Astrocyte of the spinal cord (primary cell): Measurements from ENCODE around the gene GUCY2F.
A peak's percentile ranks its signal among the peaks of the same experiment; 100 is the strongest.

Experiments used
- DNase-seq: peaks from one replicate; pipeline ENCODE4 v3.0.0; 2011; ENCODE audit warnings: low read depth, low spot score
- H3K4me3 ChIP-seq: 2 replicates; pipeline ENCODE4 v1.5.1; 2011; ENCODE audit warnings: low read depth, mild to moderate bottlenecking, low read length, moderate library complexity
- in situ Hi-C: cut with HindIII; loops from 2 replicates; pipeline ENCODE4 v1.10.0; 2017; ENCODE audit warnings: low sequenced_read_pairs
- TF ChIP-seq, protein P1 (sequence below): IDR thresholded peaks from 2 replicates; pipeline ENCODE4 v1.5.1; 2012; ENCODE audit warnings: low read depth, mild to moderate bottlenecking, low read length, inconsistent platforms

Gene GUCY2F

DNA sequence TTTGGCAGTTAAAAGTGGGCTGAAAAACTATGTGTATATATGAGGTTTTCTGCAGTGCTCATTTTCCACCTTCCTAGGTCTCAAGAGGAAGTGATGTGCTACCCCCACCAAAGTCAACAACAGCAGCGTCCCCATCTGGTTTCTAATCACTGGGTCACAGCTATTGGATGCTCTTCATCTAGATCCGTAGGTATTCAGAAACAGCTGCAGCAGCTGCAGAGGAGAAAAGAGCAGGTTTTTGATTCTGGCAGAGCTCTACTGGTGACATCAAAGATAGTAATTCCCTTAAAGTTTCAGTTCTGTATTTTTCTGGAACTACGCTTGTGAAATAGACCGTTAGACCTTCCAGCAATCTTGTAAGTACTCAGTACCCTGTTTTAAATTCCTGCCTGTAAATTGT, 5.8 kb upstream of the GUCY2F start:
- in situ Hi-C loops: no loop called here
- no peak for DNase-seq
- TF ChIP-seq, protein P1, sequence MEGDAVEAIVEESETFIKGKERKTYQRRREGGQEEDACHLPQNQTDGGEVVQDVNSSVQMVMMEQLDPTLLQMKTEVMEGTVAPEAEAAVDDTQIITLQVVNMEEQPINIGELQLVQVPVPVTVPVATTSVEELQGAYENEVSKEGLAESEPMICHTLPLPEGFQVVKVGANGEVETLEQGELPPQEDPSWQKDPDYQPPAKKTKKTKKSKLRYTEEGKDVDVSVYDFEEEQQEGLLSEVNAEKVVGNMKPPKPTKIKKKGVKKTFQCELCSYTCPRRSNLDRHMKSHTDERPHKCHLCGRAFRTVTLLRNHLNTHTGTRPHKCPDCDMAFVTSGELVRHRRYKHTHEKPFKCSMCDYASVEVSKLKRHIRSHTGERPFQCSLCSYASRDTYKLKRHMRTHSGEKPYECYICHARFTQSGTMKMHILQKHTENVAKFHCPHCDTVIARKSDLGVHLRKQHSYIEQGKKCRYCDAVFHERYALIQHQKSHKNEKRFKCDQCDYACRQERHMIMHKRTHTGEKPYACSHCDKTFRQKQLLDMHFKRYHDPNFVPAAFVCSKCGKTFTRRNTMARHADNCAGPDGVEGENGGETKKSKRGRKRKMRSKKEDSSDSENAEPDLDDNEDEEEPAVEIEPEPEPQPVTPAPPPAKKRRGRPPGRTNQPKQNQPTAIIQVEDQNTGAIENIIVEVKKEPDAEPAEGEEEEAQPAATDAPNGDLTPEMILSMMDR: no peak
- H3K4me3 ChIP-seq: no peak overlapping the region

DNA sequence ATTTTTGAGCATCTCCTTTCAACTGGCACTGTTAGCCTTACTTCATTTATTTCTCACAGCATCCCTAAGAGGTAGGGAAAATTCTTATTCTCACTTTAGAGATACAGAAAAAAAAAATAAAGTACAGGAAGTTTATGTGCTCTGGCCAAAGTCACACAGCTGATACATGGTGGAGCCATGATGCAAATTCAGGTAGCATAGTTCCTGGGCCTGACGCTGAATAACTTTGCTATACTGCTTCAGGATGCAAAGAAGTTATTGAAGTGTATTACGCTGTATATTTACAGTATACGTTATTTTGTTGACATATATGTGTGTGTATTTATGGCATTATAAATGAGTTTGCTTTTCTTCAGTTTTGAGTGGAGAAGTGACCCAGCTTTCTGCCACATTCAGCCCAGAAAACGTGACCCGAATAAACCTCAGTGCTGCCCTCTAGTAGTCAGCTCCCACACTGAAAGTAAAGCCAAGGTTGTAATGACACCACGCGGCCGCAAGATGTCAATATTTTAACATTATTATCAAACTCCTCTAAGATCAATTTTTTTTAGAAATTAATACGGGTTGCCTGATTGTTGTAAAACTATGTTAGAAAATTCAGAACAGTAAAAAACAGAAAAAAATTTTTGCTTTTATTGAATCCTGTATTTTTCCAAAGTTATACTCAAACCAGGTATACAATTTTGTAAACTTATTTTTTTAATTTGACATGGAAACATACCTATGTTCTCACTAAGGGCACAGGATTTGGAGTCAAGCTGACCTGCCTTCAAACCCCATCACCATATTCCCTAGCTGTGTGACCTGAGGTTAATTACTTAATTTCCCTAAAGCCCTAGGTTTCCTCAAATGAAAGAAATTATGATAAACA, 3.8 kb upstream of the GUCY2F start:
- in situ Hi-C loops: no loop called here
- H3K4me3 ChIP-seq: no peak overlapping the region
- DNase-seq: peak; percentile 81
- TF ChIP-seq, protein P1: peak; percentile 92

DNA sequence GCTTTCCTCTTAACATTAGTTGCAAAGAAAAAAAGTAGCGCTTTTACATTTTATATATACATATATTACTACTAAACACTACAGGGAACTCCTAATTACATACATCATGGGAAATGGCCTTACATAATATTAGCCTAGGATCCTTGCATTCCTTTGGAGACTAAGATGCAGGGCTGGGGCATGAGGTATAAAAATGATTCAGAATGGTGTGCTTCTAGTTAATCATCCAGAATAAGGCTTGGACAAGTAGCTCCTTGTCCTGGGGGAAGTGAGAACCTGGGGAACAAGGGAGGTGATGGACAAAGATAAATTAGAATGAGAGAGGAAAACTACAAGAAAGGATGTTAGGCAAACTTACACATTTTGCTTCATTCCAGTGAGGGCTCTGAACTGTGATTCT, 3.0 kb upstream of the GUCY2F start:
- in situ Hi-C loops: no loop called here
- TF ChIP-seq, protein P1: no peak
- no peak for DNase-seq
- H3K4me3 ChIP-seq: no peak overlapping the region

DNA sequence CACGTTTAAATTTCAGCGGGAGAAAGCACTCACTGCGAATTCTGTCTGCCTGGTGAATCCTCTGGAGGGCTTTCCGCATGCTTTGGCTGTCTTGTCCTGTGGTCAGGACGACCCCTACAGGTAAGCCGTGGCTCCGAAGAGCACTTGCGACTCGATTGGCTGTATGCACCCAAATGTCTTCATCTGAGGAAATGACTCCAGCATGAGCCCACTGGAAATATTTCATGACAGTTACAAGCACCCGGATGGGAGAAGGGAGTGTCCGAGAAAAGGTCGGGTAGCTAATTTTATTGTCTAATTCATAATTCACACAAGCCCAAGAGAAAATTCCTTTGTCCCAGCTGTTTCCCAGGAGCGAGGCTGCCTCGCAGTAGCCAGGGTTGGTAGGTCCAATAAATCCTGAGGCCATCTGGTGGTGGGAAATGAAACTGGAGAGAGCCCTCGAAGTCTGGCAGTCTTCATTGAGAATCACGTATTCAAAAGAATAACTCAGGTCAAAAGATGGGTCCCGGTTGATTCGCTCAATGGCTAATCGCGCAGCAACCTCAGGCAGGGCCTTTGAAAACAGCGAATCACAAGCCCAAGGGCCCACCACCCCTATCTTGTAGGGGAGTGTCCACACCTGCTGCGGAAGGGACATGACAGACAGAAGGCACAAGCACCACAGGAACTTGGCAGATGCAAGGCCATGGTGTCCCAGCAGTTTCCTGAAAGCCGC, 6.6 kb downstream of the GUCY2F start:
- in situ Hi-C loops: no loop called here
- DNase-seq: peak; percentile 61
- H3K4me3 ChIP-seq: no peak overlapping the region
- TF ChIP-seq, protein P1: peak; percentile 58

DNA sequence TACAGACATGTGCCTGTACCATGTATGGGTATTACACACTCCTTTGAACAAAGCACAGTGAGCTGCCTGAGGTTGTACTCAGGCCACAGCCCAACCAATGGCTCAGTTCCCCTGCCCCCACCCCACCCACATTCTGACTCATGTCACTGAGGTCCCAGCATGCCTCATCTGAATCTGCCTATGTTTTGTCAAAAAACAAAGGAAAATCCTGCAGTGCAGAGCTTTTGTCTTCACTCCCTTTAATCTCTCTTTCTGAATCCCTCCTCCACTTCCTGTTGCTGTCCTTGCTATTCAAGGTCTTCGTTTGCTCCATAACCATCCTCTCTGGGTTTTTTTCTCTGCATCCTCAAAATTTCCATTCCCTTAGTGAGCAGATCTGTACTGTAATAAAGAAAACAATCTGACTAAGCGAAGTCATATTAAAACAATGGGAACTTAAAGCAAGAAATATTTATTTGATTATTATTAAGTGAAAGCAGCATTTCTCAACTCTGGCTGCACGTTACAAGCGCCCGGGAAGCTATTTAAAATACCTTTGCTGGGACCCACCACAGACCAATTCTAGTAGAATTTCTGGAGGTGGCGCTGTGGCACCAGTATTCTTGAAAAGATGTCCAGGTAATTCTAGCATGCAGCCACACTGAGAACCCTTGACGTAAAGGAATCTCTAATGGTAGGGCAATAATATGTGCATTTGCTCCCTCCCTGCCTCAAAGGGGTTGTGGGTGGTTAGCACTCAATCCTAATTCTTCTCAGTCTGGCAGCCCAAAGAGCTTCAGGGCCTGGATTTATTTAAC, 8.7 kb downstream of the GUCY2F start:
- DNase-seq: peak; percentile 77
- in situ Hi-C loops: no loop called here
- H3K4me3 ChIP-seq: no peak overlapping the region
- TF ChIP-seq, protein P1: peak; percentile 32

DNA sequence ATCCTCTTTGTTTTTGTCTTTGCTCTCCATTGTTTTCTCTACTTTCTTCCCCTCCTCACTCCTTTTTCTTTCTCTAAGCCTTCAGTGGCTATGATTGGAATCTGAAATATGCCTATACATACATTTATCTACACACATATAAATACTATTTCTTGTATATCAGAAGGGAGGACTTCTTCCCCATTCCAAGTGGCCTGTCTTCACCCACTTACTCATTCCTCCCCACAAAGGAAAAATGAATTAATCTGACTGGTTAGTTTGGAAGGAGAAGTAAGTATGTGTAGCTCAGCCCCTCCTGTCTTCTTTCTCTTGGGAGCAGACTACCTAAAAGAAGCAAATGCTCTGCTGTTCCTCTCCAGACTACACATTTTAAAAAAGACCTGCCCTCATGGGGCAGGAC, 17.7 kb downstream of the GUCY2F start:
- no peak overlapping the region for H3K4me3 ChIP-seq
- in situ Hi-C loops: no loop called here
- DNase-seq: no peak
- TF ChIP-seq, protein P1: no peak
